ENCODE results near the gene NOM1. TPM values are rescaled to one million over a fixed set of nuclear protein-coding genes. Genes with fewer than 3 reads are reported as not detected.

NOM1 gene
- total and polyA plus RNA-seq, 2 donors (not counting 3 experiments of a cell fraction or from before 2014, with no cell fraction given), result 13.7 to 38.6 TPM

DNA sequence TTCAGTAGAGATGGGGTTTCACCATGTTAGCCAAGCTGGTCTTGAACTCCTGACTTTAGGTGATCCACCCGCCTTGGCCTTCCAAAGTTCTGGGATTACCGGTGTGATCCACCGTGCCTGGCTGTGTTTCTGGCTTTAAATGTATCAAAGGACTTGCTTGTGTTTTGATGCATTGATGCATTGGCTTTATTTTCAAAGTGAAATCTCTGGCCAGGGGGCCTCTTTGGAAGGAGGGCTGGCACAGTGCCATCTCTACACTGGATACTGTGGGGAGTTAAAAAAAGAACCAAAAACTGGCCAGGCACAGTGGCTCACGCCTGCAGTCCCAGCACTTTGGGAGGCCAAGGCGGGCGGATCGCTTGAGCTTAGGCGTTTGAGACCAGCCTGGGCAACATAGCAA, 44.9 kb downstream of the NOM1 start:
- Histone ChIP-seq H3K4me2 (ENCODE audit: insufficient read depth, low read length) (no peak overlapping the region), H3K9ac (replicated peaks; ENCODE audit: extremely low read depth, insufficient read depth, low read length) (no peak overlapping the region), H2AFZ (ENCODE audit: low read depth, low read length) (no peak overlapping the region), H3K4me3 (replicated peaks in 1 of 3; ENCODE audit: insufficient read depth in 1 of 3, low read depth in 1 of 3, low read length in 3 of 3) (no peak overlapping the region), H4K20me1 (replicated peaks; ENCODE audit: control insufficient read depth, extremely low read depth, insufficient read depth, low read length) (no peaks in the 10 kb centered on the region), H3K27ac (ENCODE audit: insufficient read depth, low read depth, low read length) (no peak overlapping the region), H3K79me2 (ENCODE audit: control insufficient read depth, insufficient read depth, low read length) (no peaks in the 10 kb centered on the region), H3K9me3 (replicated peaks; ENCODE audit: control insufficient read depth, insufficient read depth, low read length) (no peaks in the 10 kb centered on the region), H3K27me3 (ENCODE audit: control insufficient read depth in 2 of 2, insufficient read depth in 2 of 2, low read length in 2 of 2) (peaks cover 28 to 38% of the 10 kb centered on the region in 2 experiments), H3K36me3 (ENCODE audit: control insufficient read depth in 2 of 2, extremely low read depth in 1 of 2, insufficient read depth in 2 of 2, low read length in 2 of 2) (no peaks in the 10 kb centered on the region), H3K4me1 (ENCODE audit: control insufficient read depth, extremely low read depth, insufficient read depth, low read length) (no peaks in the 10 kb centered on the region), H3K9me1 (replicated peaks; ENCODE audit: control insufficient read depth, extremely low read depth, insufficient read depth, low read length) (no peaks in the 10 kb centered on the region)
- intact Hi-C loops (cut with micrococcal nuclease) (no loop called here), dilution Hi-C loops (cut with MboI; ENCODE audit: extremely low pct_ligation_motif_present, low sequenced_read_pairs) (no loop called here)
- ChIA-PET CTCF (no interaction called here), POLR2A (no interaction called here)
- no peak for TF ChIP-seq JUN (IDR thresholded peaks at IDR 0.05; ENCODE audit: borderline replicate concordance, insufficient read depth, insufficient read length, low read depth)
- TF ChIP-seq, protein P1, sequence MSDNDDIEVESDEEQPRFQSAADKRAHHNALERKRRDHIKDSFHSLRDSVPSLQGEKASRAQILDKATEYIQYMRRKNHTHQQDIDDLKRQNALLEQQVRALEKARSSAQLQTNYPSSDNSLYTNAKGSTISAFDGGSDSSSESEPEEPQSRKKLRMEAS (IDR thresholded peaks at IDR 0.05; ENCODE audit: insufficient read depth, insufficient read length), result no peak
- no peak for TF ChIP-seq MYC (IDR thresholded peaks at IDR 0.05; ENCODE audit: low read depth, low read length)
- TF ChIP-seq POLR2AphosphoS5 (IDR thresholded peaks at IDR 0.05; ENCODE audit: insufficient read depth, low read depth, low read length), result no peak
- no peak for TF ChIP-seq GATA2 (IDR thresholded peaks at IDR 0.05; ENCODE audit: insufficient read depth, insufficient read length, low read depth, low read length)
- no peak for TF ChIP-seq EZH2 (IDR thresholded peaks at IDR 0.05; ENCODE audit: borderline replicate concordance, low read depth, low read length, severe bottlenecking)
- TF ChIP-seq, protein P2, sequence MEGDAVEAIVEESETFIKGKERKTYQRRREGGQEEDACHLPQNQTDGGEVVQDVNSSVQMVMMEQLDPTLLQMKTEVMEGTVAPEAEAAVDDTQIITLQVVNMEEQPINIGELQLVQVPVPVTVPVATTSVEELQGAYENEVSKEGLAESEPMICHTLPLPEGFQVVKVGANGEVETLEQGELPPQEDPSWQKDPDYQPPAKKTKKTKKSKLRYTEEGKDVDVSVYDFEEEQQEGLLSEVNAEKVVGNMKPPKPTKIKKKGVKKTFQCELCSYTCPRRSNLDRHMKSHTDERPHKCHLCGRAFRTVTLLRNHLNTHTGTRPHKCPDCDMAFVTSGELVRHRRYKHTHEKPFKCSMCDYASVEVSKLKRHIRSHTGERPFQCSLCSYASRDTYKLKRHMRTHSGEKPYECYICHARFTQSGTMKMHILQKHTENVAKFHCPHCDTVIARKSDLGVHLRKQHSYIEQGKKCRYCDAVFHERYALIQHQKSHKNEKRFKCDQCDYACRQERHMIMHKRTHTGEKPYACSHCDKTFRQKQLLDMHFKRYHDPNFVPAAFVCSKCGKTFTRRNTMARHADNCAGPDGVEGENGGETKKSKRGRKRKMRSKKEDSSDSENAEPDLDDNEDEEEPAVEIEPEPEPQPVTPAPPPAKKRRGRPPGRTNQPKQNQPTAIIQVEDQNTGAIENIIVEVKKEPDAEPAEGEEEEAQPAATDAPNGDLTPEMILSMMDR (IDR thresholded peaks at IDR 0.05; ENCODE audit: extremely low read depth in 1 of 2, insufficient read depth in 1 of 2, low read depth in 1 of 2, low read length in 2 of 2), result no peak
- TF ChIP-seq POLR2A (IDR thresholded peaks at IDR 0.05; ENCODE audit: low read depth, low read length), result no peak
- DNase-seq (ENCODE audit: low read depth, low spot score), result no peak
- no TSS peak for BruUV-seq (replicated peaks)
- FAIRE-seq, result no peak

Data from endothelial cell of umbilical vein (primary cell).